Neural cell (in vitro differentiated cells): Measurements from ENCODE around the gene NCKAP5. TPM values are rescaled to one million over a fixed set of nuclear protein-coding genes. Genes with fewer than 3 reads are reported as not detected.

Experiments used
- H2AFZ ChIP-seq: fragments of 200-600, 300-800 bp; sonication (generic), shearing (Covaris generic); 2 replicates; pipeline ENCODE4 v1.6.0; 2014; ENCODE audit warnings: low read depth, mild to moderate bottlenecking, antibody characterized with exemption, low read length, moderate library complexity
- H3F3A ChIP-seq: fragments of 200-600 bp; shearing (Covaris generic); 2 replicates; pipeline ENCODE4 v1.6.1; 2016; ENCODE audit warnings: mild to moderate bottlenecking, moderate library complexity, mixed read lengths, antibody characterized with exemption, low read length; ENCODE audit not compliant: insufficient read depth, poor library complexity, severe bottlenecking
- H3K27ac ChIP-seq: fragments of 200-600, 300-800 bp; sonication (generic), shearing (Covaris generic); 2 replicates; pipeline ENCODE4 v1.5.1; 2014; ENCODE audit warnings: mild to moderate bottlenecking, low read length, moderate library complexity
- H3K27me3 ChIP-seq: fragments of 300-800, 200-600 bp; sonication (generic), shearing (Covaris generic); 2 replicates; pipeline ENCODE4 v1.6.0; 2014; ENCODE audit warnings: mild to moderate bottlenecking, low read depth, low read length, moderate library complexity; ENCODE audit not compliant: insufficient read depth
- H3K36me3 ChIP-seq: fragments of 300-800, 200-600 bp; sonication (generic), shearing (Covaris generic); 2 replicates; pipeline ENCODE4 v1.5.1; 2014; ENCODE audit warnings: mild to moderate bottlenecking, antibody characterized with exemption, low read length, moderate library complexity; ENCODE audit not compliant: insufficient read depth
- H3K4me2 ChIP-seq: fragments of 300-800, 200-600 bp; sonication (generic), shearing (Covaris generic); 2 replicates; pipeline ENCODE4 v1.6.0; 2014; ENCODE audit warnings: mild to moderate bottlenecking, low read length
- H3K4me3 ChIP-seq: fragments of 300-800, 200-600 bp; sonication (generic), shearing (Covaris generic); 2 replicates; pipeline ENCODE4 v1.5.1; 2014; ENCODE audit warnings: mild to moderate bottlenecking, low read length, moderate library complexity
- H3K79me2 ChIP-seq: fragments of 200-600 bp; shearing (Covaris generic); replicated peaks from 2 replicates; pipeline ENCODE4 v1.6.0; 2014; ENCODE audit warnings: mild to moderate bottlenecking, low read length, moderate library complexity; ENCODE audit not compliant: insufficient read depth
- H3K9ac ChIP-seq: fragments of 300-800, 200-600 bp; sonication (generic), shearing (Covaris generic); 2 replicates; pipeline ENCODE4 v1.6.1; 2016; ENCODE audit warnings: mild to moderate bottlenecking, low read length, mixed read lengths
- H3K9me2 ChIP-seq: fragments of 200-600 bp; shearing (Covaris generic); 2 replicates; pipeline ENCODE4 v1.6.1; 2016; ENCODE audit warnings: mild to moderate bottlenecking, low read length, mixed read lengths; ENCODE audit not compliant: insufficient read depth
- H3K9me3 ChIP-seq: fragments of 200-600, 300-800 bp; sonication (generic), shearing (Covaris generic); 2 replicates; pipeline ENCODE4 v1.6.1; 2016; ENCODE audit warnings: mild to moderate bottlenecking, mixed run types, low read length, moderate library complexity, mixed read lengths
- H4K20me1 ChIP-seq: fragments of 200-600 bp; shearing (Covaris generic); 2 replicates; pipeline ENCODE4 v1.6.1; 2016; ENCODE audit warnings: mild to moderate bottlenecking, mixed run types; ENCODE audit not compliant: insufficient read depth
- EP300 ChIP-seq: fragments of 450-650 bp; conservative IDR thresholded peaks from 2 replicates; pipeline ENCODE4 v1.6.1; 2014; ENCODE audit warnings: antibody characterized with exemption, mild to moderate bottlenecking, moderate library complexity; ENCODE audit not compliant: poor library complexity, severe bottlenecking
- EZH2 ChIP-seq: fragments of 200-600, 300-800 bp; shearing (Covaris generic), sonication (generic); IDR thresholded peaks from 2 replicates; pipeline ENCODE4 v1.6.1; 2014; ENCODE audit warnings: antibody characterized with exemption, low read length, borderline replicate concordance, mild to moderate bottlenecking; ENCODE audit not compliant: insufficient read depth, poor library complexity, severe bottlenecking
- MXI1 ChIP-seq: fragments of 450-650 bp; conservative IDR thresholded peaks from 2 replicates; pipeline ENCODE4 v1.6.1; 2014; ENCODE audit warnings: antibody characterized with exemption, mild to moderate bottlenecking; ENCODE audit not compliant: poor library complexity, severe bottlenecking
- SMC3 ChIP-seq: fragments of 450-650 bp; conservative IDR thresholded peaks from 2 replicates; pipeline ENCODE4 v1.6.1; 2014; ENCODE audit warnings: antibody characterized with exemption, mild to moderate bottlenecking, moderate library complexity; ENCODE audit not compliant: poor library complexity
- TAF1 ChIP-seq: IDR thresholded peaks from 2 replicates; pipeline ENCODE4 v1.6.1; 2012; ENCODE audit warnings: low read depth
- polyA plus RNA-seq: library from polyadenylated mRNA; depleted of rRNA; stranded (reverse); fragments of >200 nt; gene quantifications from 2 replicates; pipeline ENCODE4 v1.2.3, GENCODE V29; 2014
- TF ChIP-seq, protein P1 (sequence below): fragments of 450-650 bp; IDR thresholded peaks from 2 replicates; pipeline ENCODE4 v1.5.1; 2014; ENCODE audit warnings: antibody characterized with exemption, mild to moderate bottlenecking, moderate library complexity; ENCODE audit not compliant: poor library complexity, severe bottlenecking
- TF ChIP-seq, protein P2 (sequence below): IDR thresholded peaks from 2 replicates; pipeline ENCODE4 v1.6.1; 2012; ENCODE audit warnings: borderline replicate concordance

Gene NCKAP5
- polyA plus RNA-seq, 1 donor from 2014 or later: 2.4 TPM

DNA sequence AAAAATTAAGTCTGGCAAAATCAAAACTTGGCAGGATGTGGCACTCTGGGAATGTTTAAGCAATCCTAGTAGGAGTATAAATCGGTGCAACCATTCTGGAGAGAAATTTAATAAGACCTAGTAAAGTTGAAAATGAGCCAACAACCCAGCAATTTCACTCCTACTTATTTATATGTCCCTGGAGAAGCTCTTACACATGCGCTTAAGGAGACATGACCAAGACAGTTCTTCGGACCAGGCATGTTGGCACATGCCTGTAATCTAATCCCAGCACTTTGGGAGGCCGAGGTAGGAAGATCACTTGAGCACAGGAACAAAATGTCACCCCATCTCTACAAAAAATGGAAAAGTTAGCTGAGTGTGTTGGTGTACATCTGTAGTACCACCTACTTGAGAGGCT is 523.7 kb downstream of the NCKAP5 start:
- H2AFZ ChIP-seq: no peak overlapping the region
- H3K9me2 ChIP-seq: no peaks in the 10 kb centered on the region
- no peaks in the 10 kb centered on the region for H3F3A ChIP-seq

DNA sequence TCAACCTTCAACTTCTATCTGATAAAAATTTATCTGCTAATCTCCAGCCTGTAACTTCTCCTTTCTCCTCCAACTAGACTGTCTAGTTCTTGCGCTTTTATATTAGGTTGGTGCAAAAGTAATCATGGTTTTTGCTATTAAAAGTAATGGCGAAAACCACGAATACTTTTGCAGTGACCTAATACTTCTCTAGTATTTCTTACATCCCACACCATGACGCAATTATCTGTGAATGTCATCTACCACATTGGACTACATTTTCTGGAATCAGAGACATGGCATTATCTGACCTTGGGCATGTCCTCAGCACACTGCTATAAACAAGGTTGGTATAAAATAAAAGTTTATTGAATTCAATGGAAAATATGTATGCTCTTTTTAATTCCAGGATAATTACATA is 528.1 kb downstream of the NCKAP5 start:
- Histone ChIP-seq H3K27me3 (no peaks in the 10 kb centered on the region), H3K4me2 (no peak overlapping the region), H3K9me3 (no peaks in the 10 kb centered on the region), H4K20me1 (no peaks in the 10 kb centered on the region), H3F3A (no peaks in the 10 kb centered on the region), H3K79me2 (no peaks in the 10 kb centered on the region), H3K4me3 (no peak overlapping the region), H3K9ac (no peak overlapping the region), H3K9me2 (no peaks in the 10 kb centered on the region), H2AFZ (no peak overlapping the region), H3K36me3 (no peaks in the 10 kb centered on the region), H3K27ac (no peak overlapping the region)
- TF ChIP-seq TAF1: no peak
- TF ChIP-seq EP300: no peak
- TF ChIP-seq, protein P1, sequence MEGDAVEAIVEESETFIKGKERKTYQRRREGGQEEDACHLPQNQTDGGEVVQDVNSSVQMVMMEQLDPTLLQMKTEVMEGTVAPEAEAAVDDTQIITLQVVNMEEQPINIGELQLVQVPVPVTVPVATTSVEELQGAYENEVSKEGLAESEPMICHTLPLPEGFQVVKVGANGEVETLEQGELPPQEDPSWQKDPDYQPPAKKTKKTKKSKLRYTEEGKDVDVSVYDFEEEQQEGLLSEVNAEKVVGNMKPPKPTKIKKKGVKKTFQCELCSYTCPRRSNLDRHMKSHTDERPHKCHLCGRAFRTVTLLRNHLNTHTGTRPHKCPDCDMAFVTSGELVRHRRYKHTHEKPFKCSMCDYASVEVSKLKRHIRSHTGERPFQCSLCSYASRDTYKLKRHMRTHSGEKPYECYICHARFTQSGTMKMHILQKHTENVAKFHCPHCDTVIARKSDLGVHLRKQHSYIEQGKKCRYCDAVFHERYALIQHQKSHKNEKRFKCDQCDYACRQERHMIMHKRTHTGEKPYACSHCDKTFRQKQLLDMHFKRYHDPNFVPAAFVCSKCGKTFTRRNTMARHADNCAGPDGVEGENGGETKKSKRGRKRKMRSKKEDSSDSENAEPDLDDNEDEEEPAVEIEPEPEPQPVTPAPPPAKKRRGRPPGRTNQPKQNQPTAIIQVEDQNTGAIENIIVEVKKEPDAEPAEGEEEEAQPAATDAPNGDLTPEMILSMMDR: no peak
- no peak for TF ChIP-seq MXI1

More for the DNA sequence above, 523.7 kb downstream of the NCKAP5 start:
- Histone ChIP-seq H4K20me1 (no peaks in the 10 kb centered on the region), H3K79me2 (no peaks in the 10 kb centered on the region), H3K27me3 (no peaks in the 10 kb centered on the region), H3K36me3 (no peaks in the 10 kb centered on the region), H3K4me2 (no peak overlapping the region), H3K4me3 (no peak overlapping the region), H3K9ac (no peak overlapping the region), H3K9me3 (no peaks in the 10 kb centered on the region), H3K27ac (no peak overlapping the region)
- TF ChIP-seq, protein P1: no peak
- TF ChIP-seq MXI1 (no peak), SMC3 (no peak)

DNA sequence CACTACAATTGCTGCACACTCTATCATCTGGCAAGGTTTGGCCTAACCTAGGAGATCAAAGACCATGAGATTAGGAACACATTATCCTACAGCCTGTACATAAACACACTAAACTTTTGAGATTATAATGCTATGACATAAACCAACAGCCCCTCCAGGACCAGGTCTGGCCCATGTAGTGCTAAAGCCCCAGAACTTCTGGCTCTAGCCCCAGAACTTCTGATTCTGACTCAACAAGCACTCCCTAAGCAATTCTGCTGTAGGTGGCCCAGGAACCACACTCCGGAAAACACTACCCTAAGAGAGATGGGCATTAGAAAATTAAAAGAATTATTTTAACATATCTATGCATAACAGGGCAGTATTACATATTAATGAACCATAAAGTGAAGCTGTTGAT is 528.7 kb downstream of the NCKAP5 start:
- H3K79me2 ChIP-seq: no peaks in the 10 kb centered on the region
- H3K27me3 ChIP-seq: no peaks in the 10 kb centered on the region
- H3K4me3 ChIP-seq: no peak overlapping the region
- H3K36me3 ChIP-seq: no peaks in the 10 kb centered on the region
- TF ChIP-seq EZH2 (no peak), EP300 (no peak), SMC3 (no peak), MXI1 (no peak)
- TF ChIP-seq, protein P2, sequence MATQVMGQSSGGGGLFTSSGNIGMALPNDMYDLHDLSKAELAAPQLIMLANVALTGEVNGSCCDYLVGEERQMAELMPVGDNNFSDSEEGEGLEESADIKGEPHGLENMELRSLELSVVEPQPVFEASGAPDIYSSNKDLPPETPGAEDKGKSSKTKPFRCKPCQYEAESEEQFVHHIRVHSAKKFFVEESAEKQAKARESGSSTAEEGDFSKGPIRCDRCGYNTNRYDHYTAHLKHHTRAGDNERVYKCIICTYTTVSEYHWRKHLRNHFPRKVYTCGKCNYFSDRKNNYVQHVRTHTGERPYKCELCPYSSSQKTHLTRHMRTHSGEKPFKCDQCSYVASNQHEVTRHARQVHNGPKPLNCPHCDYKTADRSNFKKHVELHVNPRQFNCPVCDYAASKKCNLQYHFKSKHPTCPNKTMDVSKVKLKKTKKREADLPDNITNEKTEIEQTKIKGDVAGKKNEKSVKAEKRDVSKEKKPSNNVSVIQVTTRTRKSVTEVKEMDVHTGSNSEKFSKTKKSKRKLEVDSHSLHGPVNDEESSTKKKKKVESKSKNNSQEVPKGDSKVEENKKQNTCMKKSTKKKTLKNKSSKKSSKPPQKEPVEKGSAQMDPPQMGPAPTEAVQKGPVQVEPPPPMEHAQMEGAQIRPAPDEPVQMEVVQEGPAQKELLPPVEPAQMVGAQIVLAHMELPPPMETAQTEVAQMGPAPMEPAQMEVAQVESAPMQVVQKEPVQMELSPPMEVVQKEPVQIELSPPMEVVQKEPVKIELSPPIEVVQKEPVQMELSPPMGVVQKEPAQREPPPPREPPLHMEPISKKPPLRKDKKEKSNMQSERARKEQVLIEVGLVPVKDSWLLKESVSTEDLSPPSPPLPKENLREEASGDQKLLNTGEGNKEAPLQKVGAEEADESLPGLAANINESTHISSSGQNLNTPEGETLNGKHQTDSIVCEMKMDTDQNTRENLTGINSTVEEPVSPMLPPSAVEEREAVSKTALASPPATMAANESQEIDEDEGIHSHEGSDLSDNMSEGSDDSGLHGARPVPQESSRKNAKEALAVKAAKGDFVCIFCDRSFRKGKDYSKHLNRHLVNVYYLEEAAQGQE: no peak
- no peak overlapping the region for H3K27ac ChIP-seq
- H3F3A ChIP-seq: no peaks in the 10 kb centered on the region
- no peak overlapping the region for H3K4me2 ChIP-seq
- no peaks in the 10 kb centered on the region for H3K9me2 ChIP-seq
- no peak overlapping the region for H3K9ac ChIP-seq
- no peaks in the 10 kb centered on the region for H4K20me1 ChIP-seq
- H2AFZ ChIP-seq: no peak overlapping the region
- H3K9me3 ChIP-seq: no peaks in the 10 kb centered on the region
